ENCODE measurements around the gene PROX2.

The PROX2 gene

DNA sequence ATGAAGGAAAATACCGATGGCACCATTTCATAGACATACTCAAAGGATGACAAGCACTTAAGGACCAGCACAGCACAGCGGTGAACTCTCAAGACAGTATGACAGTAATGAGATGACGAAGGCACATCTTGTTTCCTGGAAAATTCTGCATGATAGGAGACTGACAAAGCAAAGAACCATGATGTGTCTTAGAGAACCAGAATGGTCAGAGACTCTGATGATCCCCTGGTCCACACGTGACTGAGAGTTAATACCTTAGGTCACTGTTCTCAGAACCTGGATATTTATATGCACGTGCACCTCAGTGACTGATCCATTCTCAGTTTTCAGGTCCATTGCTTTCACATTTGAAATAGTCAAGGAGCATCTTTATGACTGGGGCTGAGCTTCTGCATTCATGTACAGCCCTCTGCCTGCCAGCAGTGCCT lies 35.3 kb downstream of the PROX2 start:
- no peak for DNase-seq

DNA sequence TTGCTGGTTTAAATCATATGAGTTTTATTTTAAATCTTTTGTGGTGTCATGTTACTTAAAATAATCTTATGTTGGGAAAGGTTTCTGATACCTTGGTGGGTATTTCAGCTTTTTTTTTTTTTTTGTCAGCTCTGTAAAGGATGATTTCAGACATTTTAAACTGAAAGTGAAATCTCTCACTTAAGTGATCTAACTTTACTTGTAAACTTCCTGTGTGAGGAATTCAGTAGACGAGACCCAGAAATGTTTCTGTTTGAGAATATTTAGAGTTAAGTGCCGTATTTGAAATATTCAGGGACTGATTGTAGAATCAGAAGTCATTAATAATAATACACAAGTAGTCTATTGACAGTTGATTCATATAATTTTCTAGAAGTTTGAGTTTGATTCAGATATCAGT lies 37.8 kb downstream of the PROX2 start:
- no peak for DNase-seq

GRCh38 chr14:74836251-74836960 lies 39.5 kb downstream of the PROX2 start:
- no peak for DNase-seq

GRCh38 chr14:74835645-74836250 lies 40.2 kb downstream of the PROX2 start:
- DNase-seq = no peak

DNA sequence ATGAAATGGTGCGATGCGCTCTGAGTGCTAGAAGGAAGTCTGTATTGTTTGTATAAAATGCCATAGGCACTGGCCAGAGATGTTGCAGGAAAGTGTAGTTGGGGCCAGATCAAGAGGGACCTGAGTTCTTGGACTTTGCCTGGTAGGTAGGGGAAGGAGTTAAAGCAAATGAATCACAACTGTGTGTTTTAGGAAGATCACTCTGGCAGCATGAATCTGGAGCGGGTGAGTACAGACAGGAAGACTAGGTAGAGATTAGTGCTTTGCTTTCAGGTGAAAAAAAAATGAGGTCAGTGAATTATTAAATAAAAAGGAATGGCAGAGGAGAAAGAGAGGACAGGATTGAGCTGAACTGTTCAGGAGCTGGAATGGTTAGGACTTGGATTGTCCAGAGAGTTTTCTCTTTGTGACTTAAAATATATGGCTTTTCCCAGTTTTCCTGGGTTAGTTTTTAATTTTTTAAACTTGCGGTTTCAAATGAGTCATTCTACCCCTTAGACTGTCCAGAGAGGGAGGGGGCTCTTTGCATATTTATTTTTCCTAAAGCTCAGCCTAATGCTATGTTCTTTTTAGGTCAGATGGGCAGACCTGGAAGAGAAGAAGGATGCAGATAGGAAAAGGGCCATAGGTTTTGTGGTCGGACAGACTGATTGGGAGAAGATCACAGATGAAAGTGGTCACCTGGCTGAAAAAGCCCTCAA lies 41.1 kb downstream of the PROX2 start:
- no peak for DNase-seq

DNA sequence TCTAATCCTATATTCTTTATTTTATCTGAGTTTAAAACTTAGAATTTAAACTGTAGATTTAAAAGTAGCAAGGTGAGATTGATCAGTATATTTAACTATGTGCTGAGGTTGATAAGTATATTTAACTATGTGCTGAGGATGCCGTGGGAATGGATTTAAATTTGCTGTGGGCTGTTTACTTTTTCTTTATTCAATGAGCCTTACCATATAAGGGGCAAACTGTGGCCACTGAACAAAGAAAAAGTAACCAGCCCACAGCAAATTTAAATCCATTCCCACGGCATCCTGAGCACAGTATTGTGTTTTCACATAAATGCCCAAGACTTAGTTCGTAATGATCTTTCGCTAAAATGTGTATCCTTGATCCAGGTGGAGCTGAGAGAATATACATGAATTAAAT lies 43.1 kb downstream of the PROX2 start:
- DNase-seq = no peak

- no peak for DNase-seq
Observed at GRCh38 chr14:74829251-74829650, 46.7 kb downstream of the PROX2 start.

DNA sequence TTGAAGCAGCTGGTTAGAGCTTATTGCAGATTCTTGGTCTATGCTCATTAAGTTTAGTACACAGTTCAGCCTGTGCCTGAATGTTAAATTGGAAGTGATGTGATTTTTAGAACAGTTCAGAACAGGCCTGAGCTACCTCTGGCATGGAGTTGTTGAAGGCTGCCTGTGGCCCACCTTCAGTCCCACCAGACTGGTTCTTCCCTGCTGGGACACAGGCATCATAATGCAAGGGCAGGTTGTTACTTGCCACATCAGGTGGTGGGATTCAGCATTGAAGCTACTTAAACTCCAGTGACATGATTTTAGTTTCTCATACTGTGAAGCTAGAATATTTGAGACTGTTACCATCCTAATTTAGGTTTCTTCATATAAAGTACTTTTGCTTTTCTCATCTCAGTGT lies 49.4 kb downstream of the PROX2 start:
- DNase-seq = no peak

Measured in hematopoietic multipotent progenitor cell treated with erythropoietin and hydrocortisone succinate and interleukin-3 and kit ligand, for 8 days (in vitro differentiated cells).